Muscle layer of duodenum (tissue), 2 donors: ENCODE results near the gene PPT1.
"Not testable (repeated sequence)": the region's sequence is repeated elsewhere in the genome, so short reads cannot be mapped to it uniquely, and the experiment has no call there.

Experiments used
- H3K27ac ChIP-seq: one replicate; pipeline ENCODE4 v1.7.0; 2013; ENCODE audit warnings: mild to moderate bottlenecking, low read length
- H3K27me3 ChIP-seq: one replicate; pipeline ENCODE4 v1.7.0; 2013; ENCODE audit warnings: low read depth, mild to moderate bottlenecking, control low read depth, low read length
- H3K36me3 ChIP-seq, 2 donors: one replicate each; pipeline ENCODE4 v1.7.0; 2013; ENCODE audit warnings: low read length in 2 of 2, control low read depth in 1 of 2, mild to moderate bottlenecking in 1 of 2; ENCODE audit not compliant: insufficient read depth in 2 of 2, control insufficient read depth in 1 of 2
- H3K4me1 ChIP-seq, 2 donors: one replicate each; pipeline ENCODE4 v1.7.0; 2013; ENCODE audit warnings: low read length in 2 of 2, mild to moderate bottlenecking in 2 of 2, control low read depth in 1 of 2, moderate library complexity in 1 of 2; ENCODE audit not compliant: insufficient read depth in 2 of 2, control insufficient read depth in 1 of 2
- H3K4me3 ChIP-seq, 2 donors: one replicate each; pipeline ENCODE4 v1.7.0; 2013; ENCODE audit warnings: low read length in 2 of 2, low read depth in 1 of 2, mild to moderate bottlenecking in 1 of 2
- H3K9me3 ChIP-seq, 2 donors: one replicate each; pipeline ENCODE4 v1.7.0; 2013; ENCODE audit warnings: low read length in 2 of 2, control low read depth in 1 of 2, mild to moderate bottlenecking in 1 of 2; ENCODE audit not compliant: control insufficient read depth in 1 of 2
- donor health status: healthy.

Gene PPT1

GRCh38 chr1:40090652-40091355 is 6.2 kb downstream of the PPT1 start:
- H3K4me1 ChIP-seq: no peaks in the 10 kb centered on the region
- peaks cover 41 to 42% of the 10 kb centered on the region in 2 donors for H3K36me3 ChIP-seq
- H3K27ac ChIP-seq: no peak overlapping the region

GRCh38 chr1:40084750-40085149 is 12.3 kb downstream of the PPT1 start:
- not testable (repeated sequence) for H3K4me1 ChIP-seq, H3K9me3 ChIP-seq, H3K27me3 ChIP-seq, H3K4me3 ChIP-seq, H3K27ac ChIP-seq
- peaks cover 25 to 29% of the 10 kb centered on the region in 2 donors for H3K36me3 ChIP-seq

More at GRCh38 chr1:40090652-40091355, 6.2 kb downstream of the PPT1 start:
- Histone ChIP-seq H3K4me3 (no peak overlapping the region), H3K27me3 (no peaks in the 10 kb centered on the region), H3K9me3 (no peaks in the 10 kb centered on the region)

GRCh38 chr1:40081871-40082270 is 15.2 kb downstream of the PPT1 start:
- Histone ChIP-seq H3K4me3 (no peak overlapping the region), H3K36me3 (peaks cover 12 to 18% of the 10 kb centered on the region in 2 donors), H3K4me1 (peaks cover 0 to 5% of the 10 kb centered on the region in 2 donors), H3K9me3 (no peaks in the 10 kb centered on the region), H3K27ac (no peak overlapping the region), H3K27me3 (no peaks in the 10 kb centered on the region)

- Histone ChIP-seq H3K27me3 (no peaks in the 10 kb centered on the region), H3K27ac (no peak overlapping the region), H3K4me1 (peaks cover 4 to 12% of the 10 kb centered on the region in 2 donors), H3K9me3 (no peaks in the 10 kb centered on the region), H3K36me3 (peaks cover 8 to 24% of the 10 kb centered on the region in 2 donors), H3K4me3 (no peak overlapping the region)
Measured at GRCh38 chr1:40079774-40080400, 17.2 kb downstream of the PPT1 start.

- Histone ChIP-seq H3K27me3 (no peaks in the 10 kb centered on the region), H3K9me3 (no peaks in the 10 kb centered on the region), H3K4me3 (no peak overlapping the region), H3K4me1 (peaks cover 4 to 12% of the 10 kb centered on the region in 2 donors), H3K27ac (no peak overlapping the region), H3K36me3 (peaks cover 5 to 36% of the 10 kb centered on the region in 2 donors)
Measured at GRCh38 chr1:40078512-40079333, 18.3 kb downstream of the PPT1 start.

- peaks cover 20 to 53% of the 10 kb centered on the region in 2 donors for H3K36me3 ChIP-seq
- H3K9me3 ChIP-seq: no peaks in the 10 kb centered on the region
- H3K4me1 ChIP-seq: peaks cover 4 to 12% of the 10 kb centered on the region in 2 donors
- H3K27me3 ChIP-seq: no peaks in the 10 kb centered on the region
- peak overlapping the region in 1 of 2 donors; percentile 4 for H3K4me3 ChIP-seq
- H3K27ac ChIP-seq: peak overlapping the region; percentile 74
Measured at GRCh38 chr1:40076895-40077312, 20.1 kb downstream of the PPT1 start.

- no peak overlapping the region for H3K4me3 ChIP-seq
- H3K36me3 ChIP-seq: peaks cover 36 to 69% of the 10 kb centered on the region in 2 donors
- no peaks in the 10 kb centered on the region for H3K9me3 ChIP-seq
- peaks cover 4 to 12% of the 10 kb centered on the region in 2 donors for H3K4me1 ChIP-seq
- H3K27ac ChIP-seq: no peak overlapping the region
- H3K27me3 ChIP-seq: no peaks in the 10 kb centered on the region
Measured at GRCh38 chr1:40075266-40075665, 21.8 kb downstream of the PPT1 start.

- Histone ChIP-seq H3K27ac (no peak overlapping the region), H3K9me3 (no peaks in the 10 kb centered on the region), H3K4me3 (no peak overlapping the region), H3K4me1 (peaks cover 4 to 12% of the 10 kb centered on the region in 2 donors), H3K36me3 (peaks cover 45 to 81% of the 10 kb centered on the region in 2 donors), H3K27me3 (no peaks in the 10 kb centered on the region)
Measured at GRCh38 chr1:40073062-40073461, 24.0 kb downstream of the PPT1 start.

- Histone ChIP-seq H3K36me3 (peaks cover 53 to 86% of the 10 kb centered on the region in 2 donors), H3K9me3 (no peaks in the 10 kb centered on the region), H3K27ac (no peak overlapping the region), H3K4me3 (no peak overlapping the region), H3K27me3 (no peaks in the 10 kb centered on the region), H3K4me1 (peaks cover 4 to 8% of the 10 kb centered on the region in 2 donors)
Measured at GRCh38 chr1:40072142-40072541, 24.9 kb downstream of the PPT1 start.

GRCh38 chr1:40067851-40068250 is 29.2 kb downstream of the PPT1 start:
- H3K4me3 ChIP-seq: no peak overlapping the region
- H3K9me3 ChIP-seq: no peaks in the 10 kb centered on the region
- no peak overlapping the region for H3K27ac ChIP-seq
- H3K27me3 ChIP-seq: no peaks in the 10 kb centered on the region
- H3K4me1 ChIP-seq: peaks cover 0 to 5% of the 10 kb centered on the region in 2 donors
- peaks cover 79 to 90% of the 10 kb centered on the region in 2 donors for H3K36me3 ChIP-seq

- peak overlapping the region; percentile 25 for H3K27ac ChIP-seq
- peaks cover 75 to 85% of the 10 kb centered on the region in 2 donors for H3K36me3 ChIP-seq
Measured at GRCh38 chr1:40067023-40067422, 30.0 kb downstream of the PPT1 start.

More at GRCh38 chr1:40067023-40067422, 30.0 kb downstream of the PPT1 start:
- Histone ChIP-seq H3K4me3 (no peak overlapping the region), H3K4me1 (peaks cover 0 to 5% of the 10 kb centered on the region in 2 donors), H3K27me3 (no peaks in the 10 kb centered on the region), H3K9me3 (no peaks in the 10 kb centered on the region)
